ENCODE data around the gene GDF7. TPM values are rescaled to one million over a fixed set of nuclear protein-coding genes. Genes with fewer than 3 reads are reported as not detected.

The GDF7 gene
- polyA plus RNA-seq, 4 donors, result 3.2 to 7.8 (median 4.5) TPM

GRCh38 chr2:20627712-20628380 lies 39.1 kb upstream of the GDF7 start:
- no peak for DNase-seq (ENCODE audit: low read depth in 4 of 4, low spot score in 2 of 4)

- no peak for DNase-seq (ENCODE audit: low read depth in 4 of 4, low spot score in 2 of 4)
These were observed 37.8 kb upstream of the GDF7 start for GRCh38 chr2:20629181-20629580.

GRCh38 chr2:20629581-20630171 lies 37.3 kb upstream of the GDF7 start:
- no peak for DNase-seq (ENCODE audit: low read depth in 4 of 4, low spot score in 2 of 4)

- DNase-seq (ENCODE audit: low read depth in 4 of 4, low spot score in 2 of 4), result no peak
These were observed 36.0 kb upstream of the GDF7 start for GRCh38 chr2:20630967-20631366.

GRCh38 chr2:20631617-20632307 lies 35.2 kb upstream of the GDF7 start:
- DNase-seq (ENCODE audit: low read depth in 4 of 4, low spot score in 2 of 4), result no peak

GRCh38 chr2:20632446-20632990 lies 34.4 kb upstream of the GDF7 start:
- no peak for DNase-seq (ENCODE audit: low read depth in 4 of 4, low spot score in 2 of 4)

- no peak for DNase-seq (ENCODE audit: low read depth in 4 of 4, low spot score in 2 of 4)
These were observed 33.9 kb upstream of the GDF7 start for GRCh38 chr2:20633001-20633400.

- DNase-seq (ENCODE audit: low read depth in 4 of 4, low spot score in 2 of 4), result no peak
These were observed 33.0 kb upstream of the GDF7 start for GRCh38 chr2:20633794-20634506.

GRCh38 chr2:20634507-20635112 lies 32.3 kb upstream of the GDF7 start:
- DNase-seq (ENCODE audit: low read depth in 4 of 4, low spot score in 2 of 4), result no peak

- DNase-seq (ENCODE audit: low read depth in 4 of 4, low spot score in 2 of 4), result no peak
These were observed 31.8 kb upstream of the GDF7 start for GRCh38 chr2:20635113-20635510.

- DNase-seq (ENCODE audit: low read depth in 4 of 4, low spot score in 2 of 4), result peak in 2 of 4 donors; percentile 63 to 69
These were observed 31.0 kb upstream of the GDF7 start for GRCh38 chr2:20635675-20636584.

GRCh38 chr2:20637147-20637546 lies 29.8 kb upstream of the GDF7 start:
- no peak for DNase-seq (ENCODE audit: low read depth in 4 of 4, low spot score in 2 of 4)

- DNase-seq (ENCODE audit: low read depth in 4 of 4, low spot score in 2 of 4), result no peak
These were observed 28.9 kb upstream of the GDF7 start for GRCh38 chr2:20638014-20638413.

- DNase-seq (ENCODE audit: low read depth in 4 of 4, low spot score in 2 of 4), result no peak
These were observed 28.1 kb upstream of the GDF7 start for GRCh38 chr2:20638646-20639430.

- no peak for DNase-seq (ENCODE audit: low read depth in 4 of 4, low spot score in 2 of 4)
These were observed 26.4 kb upstream of the GDF7 start for GRCh38 chr2:20640411-20641122.

- no peak for DNase-seq (ENCODE audit: low read depth in 4 of 4, low spot score in 2 of 4)
These were observed 25.6 kb upstream of the GDF7 start for GRCh38 chr2:20641123-20641985.

All from left renal cortex interstitium (tissue), 4 donors.